Stimulated activated CD4-positive, alpha-beta T cell treated with anti-CD3 and anti-CD28 coated beads, Interleukin-4, amount 100 ng/mL, for 48 hours (primary cell): ENCODE data around the gene ABCA7.
A peak's percentile ranks its signal among the peaks of the same experiment; 100 is the strongest.

Experiments
- DNase-seq, 2 donors: peaks; one replicate each; pipeline ENCODE4 v3.0.0-alpha.2; 2020; ENCODE audit warnings: low read depth in 2 of 2

ABCA7 gene, protein sequence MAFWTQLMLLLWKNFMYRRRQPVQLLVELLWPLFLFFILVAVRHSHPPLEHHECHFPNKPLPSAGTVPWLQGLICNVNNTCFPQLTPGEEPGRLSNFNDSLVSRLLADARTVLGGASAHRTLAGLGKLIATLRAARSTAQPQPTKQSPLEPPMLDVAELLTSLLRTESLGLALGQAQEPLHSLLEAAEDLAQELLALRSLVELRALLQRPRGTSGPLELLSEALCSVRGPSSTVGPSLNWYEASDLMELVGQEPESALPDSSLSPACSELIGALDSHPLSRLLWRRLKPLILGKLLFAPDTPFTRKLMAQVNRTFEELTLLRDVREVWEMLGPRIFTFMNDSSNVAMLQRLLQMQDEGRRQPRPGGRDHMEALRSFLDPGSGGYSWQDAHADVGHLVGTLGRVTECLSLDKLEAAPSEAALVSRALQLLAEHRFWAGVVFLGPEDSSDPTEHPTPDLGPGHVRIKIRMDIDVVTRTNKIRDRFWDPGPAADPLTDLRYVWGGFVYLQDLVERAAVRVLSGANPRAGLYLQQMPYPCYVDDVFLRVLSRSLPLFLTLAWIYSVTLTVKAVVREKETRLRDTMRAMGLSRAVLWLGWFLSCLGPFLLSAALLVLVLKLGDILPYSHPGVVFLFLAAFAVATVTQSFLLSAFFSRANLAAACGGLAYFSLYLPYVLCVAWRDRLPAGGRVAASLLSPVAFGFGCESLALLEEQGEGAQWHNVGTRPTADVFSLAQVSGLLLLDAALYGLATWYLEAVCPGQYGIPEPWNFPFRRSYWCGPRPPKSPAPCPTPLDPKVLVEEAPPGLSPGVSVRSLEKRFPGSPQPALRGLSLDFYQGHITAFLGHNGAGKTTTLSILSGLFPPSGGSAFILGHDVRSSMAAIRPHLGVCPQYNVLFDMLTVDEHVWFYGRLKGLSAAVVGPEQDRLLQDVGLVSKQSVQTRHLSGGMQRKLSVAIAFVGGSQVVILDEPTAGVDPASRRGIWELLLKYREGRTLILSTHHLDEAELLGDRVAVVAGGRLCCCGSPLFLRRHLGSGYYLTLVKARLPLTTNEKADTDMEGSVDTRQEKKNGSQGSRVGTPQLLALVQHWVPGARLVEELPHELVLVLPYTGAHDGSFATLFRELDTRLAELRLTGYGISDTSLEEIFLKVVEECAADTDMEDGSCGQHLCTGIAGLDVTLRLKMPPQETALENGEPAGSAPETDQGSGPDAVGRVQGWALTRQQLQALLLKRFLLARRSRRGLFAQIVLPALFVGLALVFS (N-terminal part only)

DNA sequence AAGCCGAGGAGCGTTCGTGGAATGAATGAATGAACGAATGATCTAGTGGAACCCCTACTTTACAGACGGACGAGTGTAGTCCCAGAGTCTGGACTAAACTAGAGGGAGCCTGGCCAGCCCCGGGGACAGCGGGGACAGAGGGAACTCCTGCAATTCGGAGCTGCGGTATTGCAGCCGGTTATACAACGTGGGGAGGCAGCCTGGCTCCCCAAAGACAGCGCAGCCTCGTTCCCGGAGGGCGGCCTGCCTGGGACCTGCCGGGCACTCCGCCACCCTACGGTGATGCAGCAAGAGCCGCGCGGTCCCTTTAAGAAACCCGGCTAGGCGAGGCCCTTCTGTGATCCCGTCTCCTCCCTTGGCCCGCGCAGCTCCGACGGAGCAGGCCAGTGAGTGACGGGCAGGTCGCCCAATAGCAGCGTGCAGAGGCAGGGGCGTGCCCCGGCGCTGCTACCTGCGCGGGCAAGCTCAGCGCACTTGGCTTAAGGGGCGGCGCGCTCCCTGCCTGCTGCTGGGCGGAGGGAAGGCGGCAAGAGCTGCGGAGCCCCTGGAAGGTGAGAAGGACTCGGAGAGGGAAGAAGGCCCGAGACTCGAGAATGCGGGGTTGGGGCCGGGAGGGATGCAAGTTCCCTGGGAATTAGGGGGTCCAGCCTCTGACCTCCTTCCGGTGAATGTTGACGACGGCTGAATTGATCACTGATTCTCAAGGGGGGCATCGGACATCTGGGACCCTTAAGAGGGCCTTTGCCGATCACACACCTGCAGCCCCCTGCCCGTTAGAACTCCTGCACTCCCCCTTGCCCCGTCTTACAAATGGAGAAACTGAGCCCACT, at the start of gene ABCA7:
ABCA7 (plus strand) TSS at position 462 of the 830 bp plus-strand sequence. CDS start 1,255 bp downstream, outside the sequence.
- peak; percentile 99 to 100 for DNase-seq

DNA sequence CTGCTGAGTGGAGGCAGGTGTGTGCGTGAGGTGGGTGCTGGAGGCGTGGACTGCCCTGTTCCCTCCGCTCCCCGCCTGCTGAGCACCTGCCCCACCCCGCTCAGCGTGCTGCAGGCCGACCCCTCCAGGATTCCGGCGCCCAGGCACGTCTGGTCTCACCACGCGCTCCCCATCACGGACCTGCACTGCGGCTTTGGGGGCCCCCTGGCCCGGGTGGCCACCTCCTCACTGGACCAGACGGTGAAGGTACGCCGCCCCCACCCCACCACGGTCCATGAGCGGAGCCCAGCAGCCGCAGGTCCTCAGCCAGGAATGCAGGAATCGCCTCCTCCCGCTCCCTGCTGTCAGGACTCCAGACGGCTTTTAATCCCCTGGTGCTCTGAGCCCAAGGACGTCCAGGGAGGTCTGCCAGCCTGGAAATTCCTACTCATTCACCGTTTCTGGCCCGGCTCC, 49.8 kb upstream of the ABCA7 start:
- DNase-seq: no peak

DNA sequence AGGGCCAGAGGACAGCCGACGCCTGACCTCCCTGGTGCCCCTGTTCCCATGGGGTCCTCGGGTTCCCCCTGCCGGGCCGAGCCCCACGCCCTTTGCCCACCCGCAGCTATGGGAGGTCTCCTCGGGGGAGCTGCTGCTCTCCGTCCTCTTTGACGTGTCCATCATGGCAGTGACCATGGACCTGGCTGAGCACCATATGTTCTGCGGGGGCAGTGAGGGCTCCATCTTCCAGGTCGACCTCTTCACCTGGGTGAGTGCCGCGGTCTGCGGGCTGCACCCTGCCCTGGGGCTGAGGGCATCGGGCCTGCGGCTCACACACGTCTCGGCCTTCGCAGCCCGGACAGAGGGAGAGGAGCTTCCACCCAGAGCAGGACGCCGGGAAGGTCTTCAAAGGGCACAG, 49.2 kb upstream of the ABCA7 start:
- DNase-seq: no peak

DNA sequence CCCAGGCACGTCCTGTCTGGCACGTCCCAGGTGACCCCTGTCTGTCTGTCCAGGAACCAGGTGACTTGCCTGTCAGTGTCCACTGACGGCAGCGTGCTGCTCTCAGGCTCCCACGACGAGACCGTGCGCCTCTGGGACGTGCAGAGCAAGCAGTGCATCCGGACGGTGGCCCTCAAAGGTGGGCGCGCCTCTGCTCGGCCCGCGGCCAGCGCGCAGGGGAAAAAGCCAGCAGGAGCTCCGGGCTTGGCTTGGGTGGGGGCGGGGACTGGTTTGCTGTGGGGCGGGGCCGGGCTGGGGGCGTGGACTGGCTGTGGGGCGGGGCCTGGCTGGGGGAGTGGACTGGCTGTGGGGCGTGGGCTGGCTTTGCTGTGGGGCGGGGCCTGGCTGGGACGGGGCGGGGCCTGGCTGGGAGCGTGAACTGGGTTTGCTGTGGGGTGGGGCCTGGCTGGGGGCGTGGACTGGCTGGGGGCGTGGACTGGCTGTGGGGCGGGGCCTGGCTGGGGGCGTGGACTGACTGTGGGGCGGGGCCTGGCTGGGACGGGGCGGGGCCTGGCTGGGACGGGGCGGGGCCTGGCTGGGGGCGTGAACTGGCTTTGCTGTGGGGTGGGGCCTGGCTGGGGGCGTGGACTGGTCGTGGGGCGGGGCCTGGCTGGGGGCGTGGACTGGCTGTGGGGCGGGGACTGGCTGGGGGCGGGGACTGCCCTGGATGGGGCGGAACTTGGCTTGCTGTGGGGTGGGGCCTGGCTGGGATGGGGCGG, 48.6 kb upstream of the ABCA7 start:
- peak; percentile 61 to 88 for DNase-seq

DNA sequence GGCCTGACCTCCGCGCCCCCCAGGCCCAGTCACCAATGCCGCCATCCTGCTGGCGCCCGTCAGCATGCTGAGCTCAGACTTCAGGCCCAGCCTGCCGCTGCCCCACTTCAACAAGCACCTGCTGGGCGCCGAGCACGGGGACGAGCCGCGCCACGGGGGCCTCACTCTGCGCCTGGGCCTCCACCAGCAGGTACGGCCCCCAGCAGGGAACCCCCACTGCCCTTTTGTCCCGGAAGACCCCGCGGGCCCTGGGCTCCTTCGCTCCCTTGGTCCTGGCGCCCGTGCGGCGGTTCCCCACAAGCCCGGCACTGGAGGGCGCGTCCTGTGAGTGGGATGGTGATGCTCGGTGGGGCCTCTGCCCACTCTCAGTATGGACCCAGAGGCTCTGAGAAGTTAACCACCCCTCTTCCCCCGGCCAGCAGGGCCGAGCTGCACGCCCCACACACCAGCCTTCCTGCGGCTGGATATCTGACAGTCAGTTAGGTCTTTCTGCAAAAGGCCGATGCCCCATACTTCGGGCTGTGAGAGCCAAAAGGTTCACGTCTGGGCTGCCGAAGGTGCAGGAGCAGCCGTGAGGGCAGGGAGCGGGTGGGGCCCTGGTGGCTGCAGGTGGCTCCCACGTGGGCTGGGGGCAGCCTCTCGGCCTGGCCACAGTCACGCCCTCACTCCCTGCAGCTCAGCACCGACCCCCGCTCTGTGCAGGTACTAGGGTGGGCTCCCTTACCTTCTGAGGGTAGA, 47.8 kb upstream of the ABCA7 start:
- no peak for DNase-seq

DNA sequence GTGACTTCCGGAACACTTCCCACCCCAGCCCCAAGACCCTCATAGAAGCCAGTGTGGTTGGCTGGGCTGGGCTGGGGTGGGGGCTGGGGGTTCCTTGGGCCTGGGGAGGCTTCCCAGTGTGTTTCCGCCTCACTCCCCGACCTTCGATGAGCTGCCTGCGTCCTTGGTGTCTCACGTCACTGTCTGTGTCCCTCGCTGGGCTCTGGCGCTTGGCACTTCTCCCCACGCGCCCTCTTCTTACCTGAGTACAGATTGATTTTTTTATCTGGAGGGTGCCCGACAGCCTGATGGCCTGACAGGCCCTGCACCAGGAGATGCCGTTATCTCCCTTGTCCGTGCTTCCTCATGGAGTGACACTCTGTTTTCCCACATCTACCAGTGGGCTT, 47.2 kb upstream of the ABCA7 start:
- DNase-seq: no peak

DNA sequence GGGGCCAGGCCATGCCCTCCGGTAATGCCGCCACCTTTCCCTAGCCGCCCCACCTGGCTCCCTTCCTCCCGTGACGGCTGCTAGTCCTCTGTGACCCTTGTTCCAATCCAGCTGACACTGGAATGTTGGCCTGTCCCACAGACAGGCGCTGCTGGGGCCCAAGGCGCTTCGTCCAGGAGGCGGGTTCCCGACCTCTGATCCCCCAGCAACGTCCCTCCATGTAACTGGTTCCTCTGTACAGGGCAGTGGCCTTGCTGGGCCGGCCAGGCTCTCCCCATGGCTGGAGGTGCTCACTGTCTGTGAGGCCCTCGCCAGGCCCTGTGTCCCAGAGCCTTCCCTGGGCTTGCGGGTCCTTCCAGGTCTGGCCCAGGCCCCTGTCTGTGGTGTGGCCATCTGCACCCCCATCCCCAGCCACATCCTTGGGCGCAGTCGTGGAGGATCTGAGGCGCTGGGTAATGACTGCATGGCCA, 46.5 kb upstream of the ABCA7 start:
- no peak for DNase-seq

DNA sequence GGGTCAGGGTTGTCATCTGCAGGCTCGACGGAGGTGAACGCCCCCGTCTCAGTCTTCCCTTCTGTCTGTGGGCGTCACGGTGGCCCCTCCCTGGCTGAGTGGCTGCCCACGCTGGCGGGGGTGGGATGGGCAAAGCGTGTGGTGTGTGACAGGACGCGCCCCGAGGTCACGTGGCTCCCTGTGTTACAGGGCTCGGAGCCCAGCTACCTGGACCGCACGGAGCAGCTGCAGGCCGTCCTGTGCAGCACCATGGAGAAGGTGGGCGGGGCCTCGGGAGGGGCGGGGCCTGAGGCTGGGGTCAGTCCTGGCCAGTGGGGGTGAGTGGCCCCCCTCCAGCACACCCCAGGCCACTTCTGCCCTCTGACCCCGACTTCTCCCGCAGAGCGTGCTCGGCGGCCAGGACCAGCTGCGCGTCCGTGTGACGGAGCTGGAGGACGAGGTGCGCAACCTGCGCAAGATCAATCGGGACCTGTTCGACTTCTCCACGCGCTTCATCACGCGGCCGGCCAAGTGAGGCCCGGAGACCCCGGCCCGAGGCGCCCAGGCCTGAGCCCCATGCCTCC, 46.0 kb upstream of the ABCA7 start:
- no peak for DNase-seq

DNA sequence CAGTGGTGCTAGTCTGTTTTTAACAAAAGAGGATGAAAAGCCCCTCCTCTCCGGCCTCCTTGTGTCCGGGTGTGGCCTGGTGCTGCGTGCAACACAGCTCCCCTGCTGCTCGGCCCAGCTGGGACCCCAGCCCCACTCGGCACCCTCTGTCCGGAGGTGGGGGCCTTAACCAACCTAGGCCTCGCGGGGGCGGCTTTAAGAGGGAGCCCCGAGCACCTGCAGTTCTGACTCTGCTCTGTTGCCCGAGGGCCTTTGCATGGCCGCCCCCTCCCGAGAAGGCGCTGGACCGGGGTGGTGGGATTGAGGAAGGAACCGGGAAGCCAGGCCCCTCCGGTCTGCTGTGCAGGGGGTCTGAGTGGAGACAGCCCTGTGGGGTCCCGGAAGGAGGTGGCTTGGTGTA, 45.4 kb upstream of the ABCA7 start:
- DNase-seq: no peak

DNA sequence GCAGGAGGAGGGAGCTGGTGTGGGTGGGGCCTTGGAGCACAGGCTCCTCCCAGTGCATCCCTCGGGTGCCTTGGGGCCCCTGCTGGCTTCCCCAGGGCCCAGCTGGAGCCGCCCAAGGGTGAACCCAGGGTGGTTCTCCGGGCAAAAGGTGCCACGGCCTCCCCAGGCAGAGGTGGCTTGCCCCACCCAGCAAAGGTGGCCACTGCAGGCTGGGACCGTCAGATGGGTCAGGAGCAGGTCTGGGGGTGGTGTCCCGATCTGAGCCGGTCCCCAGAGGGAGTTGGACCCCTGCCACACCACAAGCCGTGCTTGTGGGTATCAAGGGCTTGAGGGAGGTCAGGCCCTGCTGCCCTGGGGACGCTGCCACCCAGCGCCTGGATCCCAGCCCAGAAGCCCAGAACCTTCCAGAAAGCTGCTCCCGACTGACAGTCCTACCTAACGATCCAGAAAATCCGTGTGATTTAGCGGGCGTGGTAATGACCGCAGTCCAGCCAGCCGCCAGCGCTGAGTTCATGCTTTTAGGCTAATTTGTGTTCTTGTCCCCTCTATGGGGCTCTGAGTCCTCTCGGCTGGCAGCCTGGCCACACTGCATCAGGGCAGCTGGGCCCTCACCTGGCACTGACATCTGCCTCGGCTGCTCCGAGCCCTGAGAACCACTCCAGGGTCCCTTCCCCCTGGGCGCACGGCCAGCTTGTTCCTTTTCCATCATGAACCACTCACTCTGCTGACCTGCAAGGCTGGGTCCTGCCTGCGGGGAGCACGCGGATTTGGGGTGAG, 44.7 kb upstream of the ABCA7 start:
- DNase-seq: no peak

DNA sequence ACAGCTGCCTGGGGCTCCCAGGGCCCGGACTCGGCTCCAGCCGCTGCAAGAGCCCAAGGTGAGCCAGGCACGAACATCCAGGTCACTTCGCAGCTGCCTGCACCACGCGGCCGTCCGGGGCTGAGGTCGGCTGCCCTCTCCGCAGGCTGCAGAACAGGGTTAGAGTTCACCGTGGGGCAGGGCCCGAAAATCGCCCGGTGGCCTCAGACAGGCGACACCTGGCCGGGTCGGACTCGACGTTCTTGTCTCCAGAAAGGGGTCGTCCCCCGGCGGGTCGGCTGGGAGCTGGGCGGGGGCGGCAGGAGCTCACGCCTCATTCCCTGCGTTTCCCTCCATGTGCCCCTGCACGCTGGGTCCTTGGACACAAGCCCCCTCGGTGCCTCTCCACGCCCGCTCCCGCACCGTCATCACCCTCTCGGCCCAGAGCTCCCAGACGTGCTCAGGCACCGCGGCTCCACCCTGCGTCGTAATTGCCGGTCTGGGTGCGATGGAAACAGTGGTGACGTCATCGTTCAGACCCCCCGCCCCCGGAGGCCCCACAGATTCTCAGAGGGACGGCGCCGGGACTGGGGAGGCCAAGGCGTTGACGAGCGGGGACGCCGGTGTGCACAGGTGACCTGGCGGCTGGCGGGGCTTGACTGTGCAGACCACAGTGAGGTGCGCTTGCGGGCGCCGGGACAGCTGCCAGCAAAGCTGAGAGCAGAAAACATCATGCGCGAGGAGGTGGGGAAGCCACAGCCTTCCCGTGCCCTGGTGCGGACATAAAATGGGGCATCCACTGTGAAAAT, 43.7 kb upstream of the ABCA7 start:
- peak; percentile 47 to 56 for DNase-seq

DNA sequence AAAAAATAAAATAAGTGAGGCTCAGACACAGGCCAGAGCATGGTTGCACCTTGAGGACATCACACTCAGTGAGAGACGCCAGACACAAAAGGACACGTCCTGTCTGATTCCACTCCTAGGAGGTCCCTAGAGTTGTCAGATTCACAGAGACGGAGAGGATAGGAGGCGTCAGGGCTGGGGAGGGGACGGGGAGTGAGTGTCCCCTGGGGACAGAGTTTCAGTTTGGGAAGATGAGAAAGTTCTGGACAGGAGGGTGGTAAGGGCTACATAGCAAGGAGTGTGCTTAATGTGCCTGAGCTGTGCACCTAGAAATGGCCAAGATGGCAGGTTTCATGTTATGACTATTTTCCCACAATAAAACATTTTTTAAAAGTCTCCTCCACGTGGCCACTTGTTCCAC, 41.8 kb upstream of the ABCA7 start:
- DNase-seq: no peak

DNA sequence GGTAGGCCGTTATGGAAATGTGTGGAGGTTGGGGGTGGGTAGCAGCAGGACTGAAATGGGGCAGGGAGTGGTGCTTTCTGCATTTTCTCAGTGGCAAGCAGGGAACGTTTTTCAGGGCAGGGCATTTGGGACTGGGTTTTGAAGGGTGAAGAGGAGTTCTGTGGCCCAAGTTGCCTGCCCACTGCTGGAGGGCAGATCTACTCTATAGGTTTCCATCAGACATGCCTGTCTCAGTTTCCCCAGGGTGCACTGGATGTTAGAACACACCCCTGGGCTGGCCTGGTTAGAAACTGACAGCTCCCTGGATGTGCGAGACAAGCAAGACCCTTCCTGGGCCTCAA, 40.6 kb upstream of the ABCA7 start:
- DNase-seq: no peak

DNA sequence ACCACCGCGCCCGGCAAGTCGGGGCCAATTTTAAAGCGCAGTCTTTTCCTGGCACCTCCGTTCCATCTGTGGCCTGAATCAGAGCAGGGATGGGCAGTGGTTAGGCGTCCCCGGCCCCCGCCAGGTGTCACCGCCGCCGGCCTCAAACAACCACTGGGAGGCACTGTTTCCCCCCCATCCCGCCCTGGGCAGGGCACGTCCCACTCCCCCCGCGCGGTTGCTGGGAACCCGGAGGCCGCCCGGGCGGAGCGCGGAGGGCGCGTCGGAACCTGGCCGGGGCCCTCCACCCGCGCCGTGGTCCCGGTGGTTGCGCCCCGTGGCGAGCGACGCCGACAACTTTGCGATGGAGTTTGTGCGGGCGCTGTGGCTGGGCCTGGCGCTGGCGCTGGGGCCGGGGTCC, 39.8 kb upstream of the ABCA7 start, which contains the start of gene GRIN3B:
GRIN3B (plus strand) TSS at position 325 of the 400 bp plus-strand sequence; CDS start at position 344, 19 bp downstream.
- peak; percentile 66 to 70 for DNase-seq

DNA sequence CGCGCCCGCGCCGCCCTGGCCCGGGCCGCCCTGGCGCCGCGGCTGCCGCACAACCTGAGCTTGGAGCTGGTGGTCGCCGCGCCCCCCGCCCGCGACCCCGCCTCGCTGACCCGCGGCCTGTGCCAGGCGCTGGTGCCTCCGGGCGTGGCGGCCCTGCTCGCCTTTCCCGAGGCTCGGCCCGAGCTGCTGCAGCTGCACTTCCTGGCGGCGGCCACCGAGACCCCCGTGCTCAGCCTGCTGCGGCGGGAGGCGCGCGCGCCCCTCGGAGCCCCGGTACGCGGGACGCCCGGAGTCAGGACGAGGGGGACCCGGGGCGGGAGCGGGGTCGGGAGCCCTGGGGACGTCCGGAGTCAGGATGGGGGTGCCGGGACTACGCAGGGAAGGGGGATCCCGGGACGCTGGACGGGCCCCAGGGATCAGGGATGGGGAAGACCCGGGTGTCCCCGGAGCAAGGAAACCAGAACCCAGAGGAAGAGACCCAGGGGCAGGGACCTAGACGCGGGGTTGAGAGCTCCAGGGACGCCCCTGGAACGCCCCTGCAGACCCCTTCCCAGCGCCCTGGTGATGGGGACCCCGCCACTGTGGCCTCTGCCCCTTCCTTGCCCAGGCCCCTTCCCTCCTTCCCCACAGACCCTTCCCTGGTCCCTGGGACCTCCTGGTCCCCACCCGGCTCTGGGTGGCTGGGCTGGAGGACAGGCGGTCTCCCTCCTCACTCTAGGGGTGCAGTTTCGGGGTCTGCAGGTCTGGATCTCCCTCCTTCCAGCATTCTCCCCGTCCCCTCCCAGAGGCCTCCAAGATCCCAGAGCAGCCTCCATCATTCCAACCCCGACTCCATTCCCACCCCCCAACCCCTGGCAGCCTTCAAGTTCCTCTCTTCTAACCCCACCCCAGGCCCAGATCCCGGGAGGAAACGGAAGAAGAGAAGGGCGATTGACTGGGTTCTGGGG, 39.0 kb upstream of the ABCA7 start:
- DNase-seq: no peak

DNA sequence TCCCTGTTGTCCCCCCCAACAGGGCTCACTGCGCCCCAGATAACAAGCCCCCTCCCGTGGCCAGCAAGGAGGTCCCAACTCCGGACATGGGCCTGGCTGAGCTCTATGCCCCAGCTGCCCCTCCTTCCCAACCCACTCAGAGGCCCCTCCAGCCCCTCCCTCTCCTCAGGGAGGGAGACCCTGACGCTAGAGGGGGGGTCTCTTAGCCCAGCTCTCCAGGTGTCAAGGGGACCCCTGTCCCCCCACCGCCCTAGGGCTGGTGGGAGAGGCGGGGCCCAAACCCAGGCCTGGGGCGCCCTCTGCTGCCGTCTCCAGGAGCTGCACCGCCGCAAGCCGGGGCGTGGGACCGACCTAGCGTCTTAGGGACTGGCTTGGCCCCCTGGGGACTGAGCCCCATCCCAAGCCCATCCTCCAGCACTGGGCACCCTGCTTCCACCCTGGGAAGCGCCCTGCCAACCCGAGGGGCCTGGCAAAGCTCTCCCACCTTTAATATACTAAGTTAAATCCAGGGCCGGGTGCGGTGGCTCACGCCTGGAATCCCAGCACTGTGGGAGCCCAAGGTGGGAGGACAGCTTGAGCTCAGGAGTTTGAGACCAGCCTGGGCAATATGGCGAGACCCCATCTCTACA, 38.3 kb upstream of the ABCA7 start:
- peak; percentile 49 to 68 for DNase-seq
